ENCODE data around the gene MPP3. TPM values are rescaled to one million over a fixed set of nuclear protein-coding genes. Genes with fewer than 3 reads are reported as not detected.

The MPP3 gene
- 5.0 and 5.7 TPM in 2 replicates for total RNA-seq (2012; rRNA removed)
- 10.7 and 11.9 TPM in 2 replicates for polyA plus RNA-seq (2012; rRNA removed)
- 3.3 and 4.3 TPM in 2 replicates for polyA plus RNA-seq (2012; cell fraction: cytosol; rRNA removed)
- 69.8 and 88.1 TPM in 2 replicates for polyA plus RNA-seq (2012; cell fraction: nucleus; rRNA removed; ENCODE audit: low replicate concordance)
- percentile 73 among the genes with signal in this experiment for Bru-seq, nascent RNA
- percentile 62 among the genes with signal in this experiment for BruChase-seq, experiment 1, labeled RNA remaining after a 6-hour chase
- BruChase-seq, experiment 2, labeled RNA remaining after a 2-hour chase: percentile 80 among the genes with signal in this experiment
- long read RNA-seq, partial matches to known transcripts: 4 of 7 reads
- long read RNA-seq, other reads (novel, unspliced or antisense): 3 of 7 reads

- dilution Hi-C loops (cut with HindIII; ENCODE audit: low sequenced_read_pairs, unreplicated experiment) (no loop called here), intact Hi-C loops (cut with micrococcal nuclease) (loop anchor here (2.0 kb wide), 1 partner anchor 54 kb away; the partner anchor contains the start of gene DUSP3), in situ Hi-C loops (cut with MboI; ENCODE audit: low sequenced_read_pairs) (no loop called here)
- H3K4me3 ChIP-seq (ENCODE audit: insufficient read depth, low read depth, low read length): peak within 1 kb of the TSS; percentile 86
- peak within 1 kb of the TSS; percentile 98 for H2AFZ ChIP-seq (replicated peaks; ENCODE audit: low read length, poor library complexity)
- H2BK15ac ChIP-seq (ENCODE audit: low read depth, low read length): peak within 1 kb of the TSS; percentile 26; the same call in 1 of the 3 replicates
- H3K9me1 ChIP-seq (ENCODE audit: insufficient read depth, low read length): peaks cover 11% of the 10 kb centered on the region; the same call in 1 of the 2 replicates
- BruUV-seq (replicated peaks): no TSS peak
- peak within 1 kb of the TSS; percentile 70; the same call in 1 of the 2 replicates for H3K27ac ChIP-seq (ENCODE audit: insufficient read depth, low read length)
- no peaks in the 10 kb centered on the region for H3K9me3 ChIP-seq (ENCODE audit: control insufficient read depth, insufficient read depth, low read length)
- peaks cover 11 to 35% of the 10 kb centered on the region in 2 experiments for H3K79me1 ChIP-seq (ENCODE audit: low read depth in 1 of 2, low read length in 2 of 2)
- H2BK20ac ChIP-seq (ENCODE audit: low read depth, low read length): no peak within 1 kb of the TSS
- DNase-seq (peak; percentile 59), ATAC-seq (ENCODE audit: low read depth) (peak; percentile 97)
- CTCF ChIA-PET: interaction anchor here (1.8 kb wide), 1 partner anchor 66 kb away, joined by 3 read pairs; no protein-coding TSS in a partner anchor
- peak within 1 kb of the TSS; percentile 78 for H2AK5ac ChIP-seq (ENCODE audit: low read depth, low read length)
- peaks cover 5% of the 10 kb centered on the region for H3K4me1 ChIP-seq (ENCODE audit: control insufficient read depth, insufficient read depth, low read length)
- H2AK9ac ChIP-seq (replicated peaks; ENCODE audit: low read depth, low read length, poor library complexity): peak within 1 kb of the TSS; percentile 97
- no peak within 1 kb of the TSS; the same call in 1 of the 2 replicates for H3K18ac ChIP-seq (ENCODE audit: low read depth, low read length)
- no peaks in the 10 kb centered on the region for H3K27me3 ChIP-seq (ENCODE audit: control insufficient read depth, insufficient read depth, low read length)
- H3K56ac ChIP-seq (ENCODE audit: extremely low read depth, insufficient read depth, low read length): no peak within 1 kb of the TSS
- H3K9ac ChIP-seq (ENCODE audit: low read depth, low read length): peak within 1 kb of the TSS; percentile 74
- H4K20me1 ChIP-seq (ENCODE audit: insufficient read depth, low read length): 0 out of 2 replicates have a peak, but pooled peaks cover 6% of the 10 kb centered on the region
- H4K91ac ChIP-seq (ENCODE audit: insufficient read depth, low read depth, low read length): peak within 1 kb of the TSS; percentile 84
- H4K5ac ChIP-seq (ENCODE audit: low read depth, low read length): peak within 1 kb of the TSS; percentile 25
- peak within 1 kb of the TSS; percentile 8 to 61; a peak in 2 of 4 replicates for H4K8ac ChIP-seq (ENCODE audit: low read depth in 2 of 2, low read length in 2 of 2)
- H3K23ac ChIP-seq (ENCODE audit: low read depth, low read length): peak within 1 kb of the TSS; percentile 66; the same call in 1 of the 2 replicates
- POLR2A ChIA-PET (ENCODE audit: unreplicated experiment): no interaction called here
- H3K4me2 ChIP-seq (ENCODE audit: low read depth, low read length): peak within 1 kb of the TSS; percentile 85
- WGBS, 2 experiments (ENCODE audit: extremely low coverage in 2 of 2, insufficient read length in 1 of 2): 4% methylated on average over 19 of the region's 87 CpGs; no CpG with 5 or more reads in 1 of the 2 experiments
- peak within 1 kb of the TSS; percentile 41 for H2BK120ac ChIP-seq (ENCODE audit: low read depth, low read length)
- H3K4ac ChIP-seq (ENCODE audit: low read depth, low read length): peak within 1 kb of the TSS; percentile 76
- H3K14ac ChIP-seq (replicated peaks; ENCODE audit: low read depth, low read length): peak within 1 kb of the TSS; percentile 84
- peak within 1 kb of the TSS; percentile 63 for H2BK5ac ChIP-seq (ENCODE audit: low read depth, low read length, poor library complexity, severe bottlenecking)
- peaks cover 18% of the 10 kb centered on the region for H3K36me3 ChIP-seq (ENCODE audit: control insufficient read depth, insufficient read depth, low read length)
- no peak for TF ChIP-seq RFX5 (IDR thresholded peaks at IDR 0.05; ENCODE audit: low read depth, low read length)
- no peak for TF ChIP-seq FOS (IDR thresholded peaks at IDR 0.05; ENCODE audit: low read depth, low read length)
- no peak for TF ChIP-seq SMC3 (IDR thresholded peaks at IDR 0.05; ENCODE audit: low read depth, low read length)
- TF ChIP-seq MAZ (IDR thresholded peaks at IDR 0.05; ENCODE audit: borderline replicate concordance, low read depth, low read length): peak; percentile 93
- no peak for TF ChIP-seq MAFK (IDR thresholded peaks at IDR 0.05; ENCODE audit: low read depth, low read length)
- TF ChIP-seq RAD21 (IDR thresholded peaks at IDR 0.05; ENCODE audit: low read length): no peak
- TF ChIP-seq NFE2L2 (IDR thresholded peaks at IDR 0.05; ENCODE audit: low read depth, low read length): no peak
- no peak for TF ChIP-seq CTCF (conservative IDR thresholded peaks at IDR 0.05; ENCODE audit: low read depth, low read length)
- TF ChIP-seq POLR2A (IDR thresholded peaks at IDR 0.05; ENCODE audit: low read depth, low read length): peak; percentile 85
- TF ChIP-seq USF2 (IDR thresholded peaks at IDR 0.05; ENCODE audit: low read depth, low read length): no peak
- TF ChIP-seq CEBPB (IDR thresholded peaks at IDR 0.05; ENCODE audit: low read depth, low read length): no peak
- no peak for TF ChIP-seq CHD1 (IDR thresholded peaks at IDR 0.05; ENCODE audit: low read depth, low read length)
- TF ChIP-seq BHLHE40 (IDR thresholded peaks at IDR 0.05; ENCODE audit: low read depth, low read length): no peak
- no peak for TF ChIP-seq RCOR1 (IDR thresholded peaks at IDR 0.05; ENCODE audit: insufficient replicate concordance, low read length)
Observed at GRCh38 chr17:43832976-43833829, at the start of gene MPP3. TSS of gene MPP3 (minus strand) at chr17:43833146. CDS start at chr17:43831906, 1,240 bp downstream.
